ENCODE data around the gene KDM7A. TPM values are rescaled to one million over a fixed set of nuclear protein-coding genes. Genes with fewer than 3 reads are reported as not detected.

KDM7A gene
- total RNA-seq, 1 experiment from 2014 or later: 11.7 TPM

DNA sequence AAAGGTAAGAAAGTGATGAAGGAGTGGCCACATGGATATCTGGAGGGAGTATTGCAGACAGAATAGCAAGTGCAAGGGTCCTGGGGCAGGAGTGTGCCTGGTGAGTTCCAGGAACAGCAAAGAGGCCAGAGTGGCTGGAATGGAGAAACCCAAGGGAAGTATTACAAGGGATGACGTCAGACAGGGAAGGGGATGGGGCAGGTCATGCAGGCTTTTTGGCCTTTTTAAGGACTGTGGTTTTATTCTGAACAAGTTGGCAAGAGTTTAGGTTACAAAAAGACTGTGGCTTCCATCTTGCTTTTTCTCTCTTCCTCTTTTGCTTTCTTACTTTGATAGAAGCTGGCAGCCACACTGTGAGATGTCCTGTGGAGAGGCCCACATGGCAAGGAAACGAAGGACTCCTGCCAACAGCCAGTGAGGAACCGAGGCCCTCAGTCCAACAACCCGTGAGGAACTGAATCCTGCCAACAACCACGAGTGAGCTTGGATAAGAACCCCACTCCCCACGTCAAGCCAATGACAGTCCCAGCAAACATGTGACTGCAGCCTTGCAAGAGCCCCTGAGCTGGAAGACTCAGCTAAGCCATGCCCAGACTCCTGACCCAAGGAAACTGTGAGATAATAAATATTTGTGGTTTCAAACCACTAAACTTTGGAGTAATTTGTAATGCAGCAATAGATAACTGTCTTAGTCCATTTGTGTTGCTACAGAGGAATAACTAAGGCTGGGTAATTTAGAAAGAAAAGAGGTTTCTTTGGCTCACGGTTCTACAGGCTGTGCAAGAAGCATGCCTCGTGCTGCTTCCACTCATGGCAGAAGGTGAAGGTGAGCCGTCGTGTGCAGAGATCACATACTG, 19.8 kb upstream of the KDM7A start:
- no peaks in the 10 kb centered on the region for H3K36me3 ChIP-seq (ENCODE audit: insufficient read depth, low read length, poor library complexity, severe bottlenecking)
- H3K27ac ChIP-seq (ENCODE audit: low read depth, low read length, poor library complexity, severe bottlenecking): no peak overlapping the region
- ChIA-PET POLR2A (ENCODE audit: low non-redundant PET) (no interaction called here), CTCF (no interaction called here)
- H3K4me3 ChIP-seq (ENCODE audit: low read depth, low read length, poor library complexity, severe bottlenecking): no peak overlapping the region
- TF ChIP-seq, protein P1, sequence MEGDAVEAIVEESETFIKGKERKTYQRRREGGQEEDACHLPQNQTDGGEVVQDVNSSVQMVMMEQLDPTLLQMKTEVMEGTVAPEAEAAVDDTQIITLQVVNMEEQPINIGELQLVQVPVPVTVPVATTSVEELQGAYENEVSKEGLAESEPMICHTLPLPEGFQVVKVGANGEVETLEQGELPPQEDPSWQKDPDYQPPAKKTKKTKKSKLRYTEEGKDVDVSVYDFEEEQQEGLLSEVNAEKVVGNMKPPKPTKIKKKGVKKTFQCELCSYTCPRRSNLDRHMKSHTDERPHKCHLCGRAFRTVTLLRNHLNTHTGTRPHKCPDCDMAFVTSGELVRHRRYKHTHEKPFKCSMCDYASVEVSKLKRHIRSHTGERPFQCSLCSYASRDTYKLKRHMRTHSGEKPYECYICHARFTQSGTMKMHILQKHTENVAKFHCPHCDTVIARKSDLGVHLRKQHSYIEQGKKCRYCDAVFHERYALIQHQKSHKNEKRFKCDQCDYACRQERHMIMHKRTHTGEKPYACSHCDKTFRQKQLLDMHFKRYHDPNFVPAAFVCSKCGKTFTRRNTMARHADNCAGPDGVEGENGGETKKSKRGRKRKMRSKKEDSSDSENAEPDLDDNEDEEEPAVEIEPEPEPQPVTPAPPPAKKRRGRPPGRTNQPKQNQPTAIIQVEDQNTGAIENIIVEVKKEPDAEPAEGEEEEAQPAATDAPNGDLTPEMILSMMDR (conservative IDR thresholded peaks at IDR 0.05; ENCODE audit: low read depth, low read length): no peak
- no peak for TF ChIP-seq EZH2 (IDR thresholded peaks at IDR 0.05; ENCODE audit: borderline replicate concordance, low read depth, low read length, poor library complexity, severe bottlenecking)
- DNase-seq (ENCODE audit: low spot score): peak; percentile 14
- peaks cover 12% of the 10 kb centered on the region for H3K4me1 ChIP-seq (ENCODE audit: insufficient read depth, low read length, poor library complexity, severe bottlenecking)
- no peaks in the 10 kb centered on the region for H3K9me3 ChIP-seq (ENCODE audit: low read depth, low read length, poor library complexity, severe bottlenecking)
- H3K27me3 ChIP-seq (replicated peaks; ENCODE audit: insufficient read depth, low read depth, low read length, poor library complexity): no peaks in the 10 kb centered on the region
- intact Hi-C loops (cut with micrococcal nuclease; ENCODE audit: unreplicated experiment): no loop called here
- no TSS peak for BruUV-seq (replicated peaks)

DNA sequence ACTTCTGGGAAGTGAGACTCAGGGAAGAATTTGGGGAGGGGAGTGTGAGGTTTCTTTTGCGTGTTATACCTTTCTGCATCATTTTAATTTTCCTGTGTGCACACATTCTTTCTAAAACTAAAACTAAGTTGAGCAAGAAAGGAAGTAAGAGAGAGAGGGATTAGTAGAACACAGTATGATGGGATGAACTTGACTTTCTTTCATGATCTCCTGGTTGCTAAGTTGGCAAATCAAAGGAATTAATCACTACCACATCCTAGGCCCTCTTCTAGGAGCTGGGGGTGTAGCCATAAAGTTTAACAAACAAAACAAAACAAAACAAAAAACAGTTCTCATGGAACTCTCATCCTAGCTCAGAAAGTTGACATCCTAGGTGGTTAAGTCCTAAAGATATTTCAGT, 19.1 kb upstream of the KDM7A start:
- no peak for TF ChIP-seq EZH2 (IDR thresholded peaks at IDR 0.05; ENCODE audit: borderline replicate concordance, low read depth, low read length, poor library complexity, severe bottlenecking)
- TF ChIP-seq, protein P1 (conservative IDR thresholded peaks at IDR 0.05; ENCODE audit: low read depth, low read length): no peak
- H3K27ac ChIP-seq (ENCODE audit: low read depth, low read length, poor library complexity, severe bottlenecking): peak overlapping the region; percentile 75
- ChIA-PET POLR2A (ENCODE audit: low non-redundant PET) (no interaction called here), CTCF (interaction anchor here (0.7 kb wide), 1 partner anchor 190 kb away, joined by 3 read pairs; no protein-coding TSS in a partner anchor)
- H3K4me1 ChIP-seq (ENCODE audit: insufficient read depth, low read length, poor library complexity, severe bottlenecking): peaks cover 12% of the 10 kb centered on the region
- peak; percentile 34 for DNase-seq (ENCODE audit: low spot score)
- H3K27me3 ChIP-seq (replicated peaks; ENCODE audit: insufficient read depth, low read depth, low read length, poor library complexity): no peaks in the 10 kb centered on the region
- H3K4me3 ChIP-seq (ENCODE audit: low read depth, low read length, poor library complexity, severe bottlenecking): no peak overlapping the region
- BruUV-seq (replicated peaks): no TSS peak
- H3K9me3 ChIP-seq (ENCODE audit: low read depth, low read length, poor library complexity, severe bottlenecking): no peaks in the 10 kb centered on the region
- intact Hi-C loops (cut with micrococcal nuclease; ENCODE audit: unreplicated experiment): no loop called here
- no peaks in the 10 kb centered on the region for H3K36me3 ChIP-seq (ENCODE audit: insufficient read depth, low read length, poor library complexity, severe bottlenecking)

DNA sequence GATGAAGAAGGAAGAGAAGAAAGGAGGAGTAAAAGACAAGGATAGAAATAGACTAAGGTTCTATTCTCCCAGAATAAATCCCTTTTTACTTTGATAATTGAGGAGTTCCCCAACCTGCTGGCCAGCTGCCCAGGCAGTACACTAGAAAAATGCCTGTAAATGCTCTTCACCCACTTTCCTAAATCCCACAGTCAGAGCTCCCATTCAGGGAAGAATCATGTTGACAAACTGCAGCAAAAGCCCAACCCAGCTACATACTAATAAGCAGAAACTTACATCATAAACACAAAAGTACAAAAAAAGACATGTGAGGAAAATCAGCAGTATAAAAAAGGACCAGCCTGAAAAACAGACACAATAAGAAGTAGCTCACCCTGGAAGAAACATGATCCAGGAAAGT, 15.8 kb upstream of the KDM7A start:
- intact Hi-C loops (cut with micrococcal nuclease; ENCODE audit: unreplicated experiment): no loop called here
- POLR2A ChIA-PET (ENCODE audit: low non-redundant PET): interaction anchor here (0.6 kb wide), 1 partner anchor 240 kb away, joined by 3 read pairs; no protein-coding TSS in a partner anchor
- BruUV-seq (replicated peaks): no TSS peak
- Histone ChIP-seq H3K36me3 (ENCODE audit: insufficient read depth, low read length, poor library complexity, severe bottlenecking) (no peaks in the 10 kb centered on the region), H3K4me3 (ENCODE audit: low read depth, low read length, poor library complexity, severe bottlenecking) (no peak overlapping the region), H3K27me3 (replicated peaks; ENCODE audit: insufficient read depth, low read depth, low read length, poor library complexity) (no peaks in the 10 kb centered on the region), H3K27ac (ENCODE audit: low read depth, low read length, poor library complexity, severe bottlenecking) (no peak overlapping the region), H3K9me3 (ENCODE audit: low read depth, low read length, poor library complexity, severe bottlenecking) (no peaks in the 10 kb centered on the region), H3K4me1 (ENCODE audit: insufficient read depth, low read length, poor library complexity, severe bottlenecking) (peaks cover 12% of the 10 kb centered on the region)
- DNase-seq (ENCODE audit: low spot score): peak; percentile 65
- CTCF ChIA-PET: no interaction called here
- TF ChIP-seq, protein P1 (conservative IDR thresholded peaks at IDR 0.05; ENCODE audit: low read depth, low read length): no peak
- no peak for TF ChIP-seq EZH2 (IDR thresholded peaks at IDR 0.05; ENCODE audit: borderline replicate concordance, low read depth, low read length, poor library complexity, severe bottlenecking)
